T-helper 2 cell treated with Interferon-gamma antibody and Interleukin-4, amounts not matched to agents 5 μg/mL and 100 μg/mL, for 36 hours (primary cell): ENCODE data around the gene YBX1.

ENCODE experiments used
- DNase-seq: peaks from one replicate; pipeline ENCODE4 v3.0.0; 2021; ENCODE audit warnings: low spot score
- H3K27ac Mint-ChIP-seq: one replicate; pipeline ENCODE4 v1.8.0; 2021; ENCODE audit warnings: mild to moderate bottlenecking, mixed read lengths
- H3K27me3 Mint-ChIP-seq: one replicate; pipeline ENCODE4 v1.8.0; 2021; ENCODE audit warnings: low read depth, mixed read lengths
- H3K36me3 Mint-ChIP-seq: one replicate; pipeline ENCODE4 v1.8.0; 2021; ENCODE audit warnings: low read depth, mixed read lengths
- H3K4me1 Mint-ChIP-seq: one replicate; pipeline ENCODE4 v1.8.0; 2021; ENCODE audit warnings: low read depth, mixed read lengths
- H3K4me3 Mint-ChIP-seq: one replicate; pipeline ENCODE4 v1.8.0; 2022; ENCODE audit warnings: mild to moderate bottlenecking, moderate library complexity, mixed read lengths
- H3K9me3 Mint-ChIP-seq: one replicate; pipeline ENCODE4 v1.8.0; 2021; ENCODE audit warnings: mixed read lengths

The YBX1 gene

DNA sequence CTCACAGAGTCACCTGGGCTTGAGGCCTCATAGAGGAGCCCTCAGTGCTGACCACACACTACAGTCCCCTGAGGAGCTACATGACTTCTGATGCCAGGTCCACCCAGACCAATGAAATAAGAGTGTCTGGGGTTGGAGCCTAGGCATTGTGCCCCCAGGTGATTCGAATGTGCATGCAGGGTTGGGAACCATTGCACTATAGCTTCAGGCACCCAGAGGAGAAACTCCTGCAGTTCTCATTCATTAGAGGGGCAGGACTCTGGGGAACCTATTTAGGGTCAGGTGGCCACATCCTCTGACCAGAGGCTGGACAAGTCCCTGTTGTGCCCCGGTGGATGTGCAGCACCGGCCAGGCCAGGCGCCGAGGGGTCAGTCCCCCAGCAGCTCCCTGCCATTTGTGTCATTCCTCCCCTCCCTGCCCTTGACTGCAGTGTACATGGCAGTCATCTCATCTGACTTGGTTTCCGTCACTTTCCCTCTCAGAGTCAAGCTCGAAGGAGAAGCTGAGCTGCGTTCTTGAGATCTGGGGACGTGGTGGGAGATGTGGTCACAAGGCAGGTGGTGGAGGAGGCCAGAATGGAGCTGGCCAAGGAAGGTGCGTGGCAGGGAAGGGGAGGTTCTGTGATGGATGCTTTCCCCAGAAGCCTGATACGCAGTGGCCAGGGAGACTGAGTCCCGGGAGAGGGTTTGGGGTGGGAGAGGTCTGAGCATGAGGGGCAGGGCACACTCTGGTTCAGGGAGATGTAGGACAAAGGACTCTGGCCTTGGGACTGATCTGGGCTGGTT is 51.4 kb downstream of the YBX1 start:
- H3K4me3 Mint-ChIP-seq, result no peak overlapping the region
- no peak for DNase-seq
- no peak overlapping the region for H3K27ac Mint-ChIP-seq
- H3K27me3 Mint-ChIP-seq, result peaks cover 2% of the 10 kb centered on the region
- no peaks in the 10 kb centered on the region for H3K9me3 Mint-ChIP-seq
- peaks cover 4% of the 10 kb centered on the region for H3K4me1 Mint-ChIP-seq
- no peaks in the 10 kb centered on the region for H3K36me3 Mint-ChIP-seq

DNA sequence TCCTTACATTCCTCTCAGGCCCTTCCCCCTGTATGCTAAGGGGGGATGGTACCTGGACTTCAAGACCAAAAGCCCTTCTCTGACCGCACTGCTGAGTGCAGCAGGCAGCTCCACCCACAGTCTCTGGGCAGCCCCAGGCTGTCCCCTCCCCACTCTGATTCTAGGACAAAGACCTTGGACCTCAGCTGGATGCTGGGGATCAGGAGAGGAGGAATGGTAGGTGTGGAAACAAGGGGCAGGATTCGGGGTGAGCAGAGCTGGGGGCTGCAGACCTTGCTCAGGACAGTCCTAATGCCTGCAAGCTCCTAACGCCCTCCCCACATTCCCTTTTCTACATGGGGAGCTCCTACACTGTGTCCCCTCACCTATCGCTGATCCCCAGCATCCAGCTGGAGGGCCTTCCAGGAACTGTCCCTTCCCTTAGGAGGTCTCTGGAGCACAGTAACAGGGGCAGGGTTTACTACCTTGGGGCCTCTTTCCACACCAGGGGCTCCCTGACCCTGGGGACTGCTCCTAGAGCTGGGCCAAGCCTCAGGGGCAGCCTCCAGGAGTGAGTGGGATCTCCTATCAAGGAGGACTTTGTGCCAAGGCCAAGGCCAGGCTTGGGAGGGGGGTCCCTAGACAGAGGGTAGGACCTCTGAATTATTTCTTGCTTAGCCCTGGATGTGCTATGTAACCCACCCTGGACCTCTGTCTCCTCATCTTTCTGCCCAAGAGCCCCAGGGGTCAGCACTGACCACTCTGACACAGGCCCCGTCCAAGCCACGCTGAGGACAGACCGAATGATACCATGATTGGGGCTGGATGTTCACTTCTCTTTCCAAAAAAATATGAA is 52.2 kb downstream of the YBX1 start:
- Mint-ChIP-seq H3K9me3 (no peaks in the 10 kb centered on the region), H3K36me3 (no peaks in the 10 kb centered on the region), H3K4me1 (peaks cover 4% of the 10 kb centered on the region), H3K4me3 (no peak overlapping the region), H3K27me3 (peaks cover 2% of the 10 kb centered on the region), H3K27ac (no peak overlapping the region)
- DNase-seq, result no peak

DNA sequence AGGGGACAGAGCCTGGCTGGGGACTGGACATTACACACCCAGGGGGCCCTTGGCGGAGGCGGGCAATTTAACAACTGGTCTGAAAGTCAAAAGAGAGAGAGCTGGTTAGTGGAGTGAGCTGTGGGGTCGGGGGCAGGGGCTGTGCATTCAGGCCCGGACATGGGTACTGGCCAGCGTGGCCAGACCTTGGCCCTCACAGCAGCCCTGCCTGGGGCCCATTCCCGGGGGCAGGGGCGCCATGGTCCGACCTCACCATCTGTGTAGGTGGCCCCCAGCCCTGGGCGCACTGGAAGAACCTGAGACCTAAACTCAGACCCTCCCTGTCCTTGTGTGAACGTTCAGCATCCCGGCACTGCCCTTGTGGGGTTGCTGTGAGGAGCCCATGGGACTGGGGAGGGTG is 52.8 kb downstream of the YBX1 start:
- H3K36me3 Mint-ChIP-seq, result no peaks in the 10 kb centered on the region
- no peak overlapping the region for H3K27ac Mint-ChIP-seq
- H3K9me3 Mint-ChIP-seq, result no peaks in the 10 kb centered on the region
- H3K4me3 Mint-ChIP-seq, result no peak overlapping the region
- peaks cover 4% of the 10 kb centered on the region for H3K4me1 Mint-ChIP-seq
- peaks cover 2% of the 10 kb centered on the region for H3K27me3 Mint-ChIP-seq
- no peak for DNase-seq

DNA sequence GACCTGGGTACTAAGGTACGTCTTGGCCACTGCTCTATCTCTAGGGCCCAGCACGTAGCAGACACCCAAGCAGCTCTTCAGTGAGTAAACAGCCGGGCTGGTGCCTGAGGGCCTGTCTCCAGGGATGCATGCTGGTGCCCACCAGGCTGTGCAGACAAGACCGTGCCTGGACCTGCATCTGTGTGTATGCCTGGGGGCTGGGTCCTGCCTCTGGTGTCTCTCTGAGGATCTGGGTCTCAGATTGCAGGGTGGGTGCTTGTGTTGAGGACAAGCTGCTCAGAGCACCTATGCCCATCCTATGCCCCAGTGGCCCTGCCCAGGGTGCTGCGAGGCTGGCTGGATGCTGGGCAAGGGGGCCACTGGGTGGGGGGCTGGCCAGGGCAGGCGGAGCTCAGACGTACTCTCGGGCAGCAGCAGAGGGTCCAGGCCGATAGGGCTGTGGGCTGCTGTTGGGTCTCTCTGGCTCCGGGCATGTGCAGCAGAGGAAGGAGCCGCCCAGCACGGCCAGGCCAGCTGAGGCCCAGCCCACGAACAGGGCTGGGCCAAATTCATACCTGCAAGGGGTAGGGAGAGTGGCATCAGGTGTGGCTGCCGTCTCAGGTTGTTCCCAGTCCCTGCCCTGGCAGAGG is 53.4 kb downstream of the YBX1 start:
- H3K4me3 Mint-ChIP-seq, result no peak overlapping the region
- H3K36me3 Mint-ChIP-seq, result no peaks in the 10 kb centered on the region
- DNase-seq, result no peak
- peaks cover 4% of the 10 kb centered on the region for H3K4me1 Mint-ChIP-seq
- no peaks in the 10 kb centered on the region for H3K9me3 Mint-ChIP-seq
- H3K27ac Mint-ChIP-seq, result no peak overlapping the region
- peaks cover 2% of the 10 kb centered on the region for H3K27me3 Mint-ChIP-seq

DNA sequence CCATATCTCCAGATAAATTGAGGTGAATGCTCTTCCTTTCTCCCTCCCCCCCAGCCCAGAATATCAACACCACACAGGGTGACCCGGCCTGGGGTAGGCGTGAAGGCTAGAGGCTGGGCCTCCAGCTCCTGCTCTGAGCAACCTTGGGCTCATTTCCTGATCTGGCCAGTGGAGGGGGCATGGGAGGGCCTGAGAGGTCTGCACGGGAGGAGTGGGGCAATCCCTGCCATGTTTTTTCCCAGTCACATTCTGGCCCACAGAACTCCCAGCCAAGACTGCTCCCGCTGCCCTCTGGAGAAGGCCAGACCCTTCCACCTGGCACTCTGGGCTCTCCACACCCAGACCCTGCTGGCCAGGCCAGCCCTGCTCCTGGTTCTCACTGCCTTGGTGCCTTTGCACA is 53.9 kb downstream of the YBX1 start:
- H3K27me3 Mint-ChIP-seq, result no peaks in the 10 kb centered on the region
- H3K36me3 Mint-ChIP-seq, result no peaks in the 10 kb centered on the region
- DNase-seq, result no peak
- H3K4me3 Mint-ChIP-seq, result no peak overlapping the region
- no peaks in the 10 kb centered on the region for H3K9me3 Mint-ChIP-seq
- peaks cover 4% of the 10 kb centered on the region for H3K4me1 Mint-ChIP-seq
- no peak overlapping the region for H3K27ac Mint-ChIP-seq

DNA sequence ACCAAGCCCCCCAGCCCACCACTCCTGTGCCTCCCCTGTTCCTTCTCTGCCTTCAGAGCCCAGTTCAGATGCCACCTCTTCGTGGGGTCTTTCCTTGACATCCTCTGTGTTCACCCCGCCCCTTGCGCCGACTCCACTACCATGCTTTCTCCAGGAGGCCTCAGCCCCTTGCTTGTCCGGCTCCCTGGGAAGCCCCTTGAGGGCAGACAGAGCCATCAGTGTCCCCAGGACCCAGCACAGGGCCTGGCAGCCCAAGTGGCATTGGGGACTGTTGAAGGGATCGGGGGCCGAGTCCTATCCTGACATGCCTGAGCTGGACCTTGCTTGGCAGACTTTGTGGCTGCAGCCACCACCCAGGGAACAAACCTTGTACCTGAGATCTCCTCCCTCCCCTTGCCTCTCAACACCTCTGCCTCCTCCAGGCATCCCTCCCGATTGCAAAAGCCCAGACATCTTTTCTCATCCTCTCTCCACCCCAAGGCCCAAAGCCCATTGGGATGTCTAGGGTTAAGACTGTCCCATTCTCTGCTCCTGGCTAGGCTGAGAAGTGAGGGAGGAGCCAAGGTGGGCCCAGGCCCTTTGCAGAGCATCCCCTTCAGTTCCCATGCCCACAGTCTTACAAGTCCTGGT is 54.5 kb downstream of the YBX1 start:
- DNase-seq, result no peak
- H3K27ac Mint-ChIP-seq, result peak overlapping the region; percentile 2
- H3K36me3 Mint-ChIP-seq, result no peaks in the 10 kb centered on the region
- H3K4me3 Mint-ChIP-seq, result no peak overlapping the region
- H3K9me3 Mint-ChIP-seq, result no peaks in the 10 kb centered on the region
- H3K4me1 Mint-ChIP-seq, result peaks cover 4% of the 10 kb centered on the region
- H3K27me3 Mint-ChIP-seq, result no peaks in the 10 kb centered on the region

DNA sequence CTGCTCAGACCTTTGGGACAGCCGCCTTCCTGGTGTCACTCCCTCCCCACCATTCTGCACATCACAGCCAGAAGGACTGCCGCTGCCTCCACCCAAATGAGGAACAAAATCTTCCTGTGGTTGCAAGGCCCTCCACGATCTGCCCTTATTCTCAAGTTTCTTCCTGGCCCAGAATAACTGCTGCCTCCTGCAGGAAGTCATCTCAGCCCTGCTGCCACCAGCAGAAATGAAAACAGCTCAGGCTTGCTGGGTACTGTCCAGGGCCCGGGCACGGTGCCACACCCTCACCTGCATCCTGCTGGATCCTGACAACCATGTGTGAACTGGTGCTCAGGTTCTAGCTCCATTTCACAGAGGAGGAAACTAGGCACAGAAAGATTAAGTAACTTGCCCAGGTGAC is 55.0 kb downstream of the YBX1 start:
- Mint-ChIP-seq H3K27me3 (no peaks in the 10 kb centered on the region), H3K36me3 (no peaks in the 10 kb centered on the region), H3K4me1 (peaks cover 4% of the 10 kb centered on the region), H3K27ac (peak overlapping the region; percentile 29), H3K4me3 (no peak overlapping the region), H3K9me3 (no peaks in the 10 kb centered on the region)
- no peak for DNase-seq

DNA sequence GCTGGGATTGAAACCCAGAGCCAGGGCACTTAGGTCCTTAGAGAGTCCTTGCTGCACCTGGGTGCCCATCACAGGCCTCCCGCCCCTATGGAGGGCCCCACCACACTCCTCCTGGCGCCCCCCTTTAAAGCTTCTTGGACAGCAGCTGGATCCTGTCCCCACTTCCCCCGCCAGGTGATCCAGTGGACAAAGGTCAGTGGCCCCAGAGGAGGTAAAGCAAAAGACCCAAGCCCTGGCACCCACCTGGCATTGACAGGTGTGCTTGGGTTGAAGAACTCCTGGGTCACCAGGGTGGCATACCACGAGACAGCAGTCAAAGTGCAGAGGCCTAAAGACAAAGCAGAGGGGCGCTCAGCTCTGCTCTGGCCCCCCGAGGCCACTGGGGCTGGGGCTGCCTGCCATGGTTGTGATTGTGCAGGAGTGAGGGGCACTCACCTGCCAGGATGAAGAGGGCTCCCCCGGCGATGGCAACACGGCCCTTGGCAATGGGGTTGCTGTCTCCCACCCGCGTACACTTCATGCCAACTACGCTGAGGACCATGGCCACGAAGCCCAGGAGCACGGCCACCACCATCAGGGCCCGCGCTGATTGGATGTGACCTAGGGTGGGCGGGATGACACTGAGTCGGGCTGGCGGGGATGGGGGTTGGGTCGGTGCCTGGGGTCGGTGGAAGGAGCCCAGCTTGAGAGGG is 55.9 kb downstream of the YBX1 start:
- no peak for DNase-seq
- Mint-ChIP-seq H3K27me3 (no peaks in the 10 kb centered on the region), H3K9me3 (no peaks in the 10 kb centered on the region), H3K36me3 (no peaks in the 10 kb centered on the region), H3K4me1 (peaks cover 4% of the 10 kb centered on the region), H3K4me3 (no peak overlapping the region), H3K27ac (no peak overlapping the region)

DNA sequence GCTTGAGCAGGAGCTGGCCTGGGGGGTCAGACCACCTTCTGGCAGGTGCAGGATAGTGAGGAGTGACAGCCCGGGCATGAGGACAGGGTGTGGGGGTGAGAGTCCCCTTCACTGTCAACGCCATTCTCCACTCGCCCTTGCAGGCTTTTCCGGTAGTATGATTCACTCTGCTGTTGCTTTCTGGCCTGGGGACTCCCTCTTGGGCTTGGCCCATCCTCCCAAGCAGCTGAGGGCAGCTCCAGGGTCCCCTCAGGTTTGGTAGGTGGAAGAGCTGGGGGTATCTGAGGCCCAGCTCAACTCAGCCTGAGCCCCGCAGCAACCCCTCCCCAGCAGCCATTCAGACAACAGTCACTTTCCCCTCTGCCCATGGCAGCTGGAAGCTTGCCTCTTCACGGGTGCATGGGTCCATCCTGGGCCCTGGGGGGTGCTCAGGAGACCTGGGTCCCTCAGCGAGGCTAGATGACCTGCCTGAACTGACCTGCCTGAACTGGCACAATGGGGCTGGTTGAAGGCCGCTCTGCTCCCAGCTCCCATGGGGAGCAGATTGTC is 56.5 kb downstream of the YBX1 start:
- Mint-ChIP-seq H3K36me3 (no peaks in the 10 kb centered on the region), H3K27me3 (no peaks in the 10 kb centered on the region), H3K4me1 (peaks cover 4% of the 10 kb centered on the region), H3K27ac (no peak overlapping the region), H3K4me3 (no peak overlapping the region), H3K9me3 (no peaks in the 10 kb centered on the region)
- no peak for DNase-seq

DNA sequence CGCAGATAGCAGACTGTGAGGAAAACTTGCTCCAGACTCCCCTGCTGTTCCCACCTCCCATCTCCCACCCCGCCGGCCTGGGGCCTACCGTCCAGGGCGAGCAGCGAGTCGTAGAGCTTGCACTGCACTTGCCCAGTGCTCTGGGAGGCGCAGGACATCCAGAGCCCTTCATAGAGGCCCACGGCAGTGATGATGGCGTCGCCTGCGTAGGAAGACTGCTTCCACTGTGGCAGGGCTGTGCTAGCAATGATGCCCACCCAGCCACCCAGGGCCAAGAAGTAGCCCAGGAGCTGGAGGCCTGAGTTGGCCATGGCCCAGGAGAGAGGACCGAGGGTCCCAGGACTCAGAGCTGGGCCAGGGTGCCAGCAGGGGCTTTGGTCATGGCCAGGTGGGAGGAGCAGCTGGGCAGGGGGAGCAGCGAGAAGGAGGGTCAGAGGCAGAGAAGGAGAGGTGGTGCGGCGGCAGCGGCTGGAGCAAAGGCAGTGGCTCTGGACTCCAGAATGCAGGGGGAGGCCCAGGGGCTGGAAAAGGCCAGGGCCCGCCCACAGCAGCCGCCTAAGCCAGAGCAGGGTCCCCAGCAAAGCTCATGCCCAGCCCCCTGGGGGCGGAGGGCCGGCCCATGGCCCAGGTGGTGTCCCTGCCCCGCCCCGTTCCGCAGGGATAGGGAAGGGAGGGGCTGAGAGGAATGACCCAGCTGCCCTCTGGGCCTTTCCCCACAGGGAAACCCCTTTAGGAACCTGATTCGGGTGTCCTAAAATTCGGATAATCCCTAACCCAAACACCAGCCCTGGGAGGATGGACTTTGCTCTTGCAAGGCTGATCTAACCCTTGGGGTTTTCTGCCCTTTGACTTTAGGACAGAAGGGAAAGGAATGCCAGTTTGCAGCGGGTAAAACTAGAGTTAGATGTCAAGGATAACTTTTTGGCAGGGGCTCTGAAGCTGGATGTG is 57.8 kb downstream of the YBX1 start, which contains the start of gene CLDN19:
Gene CLDN19 (minus strand): TSS at position 484 of the 948 bp plus-strand sequence. CDS start 173 bp downstream, at position 311.
- Mint-ChIP-seq H3K4me3 (no peak within 1 kb of the TSS), H3K27ac (no peak within 1 kb of the TSS), H3K9me3 (no peaks in the 10 kb centered on the region), H3K27me3 (no peaks in the 10 kb centered on the region), H3K4me1 (peaks cover 4% of the 10 kb centered on the region), H3K36me3 (no peaks in the 10 kb centered on the region)
- no peak for DNase-seq

DNA sequence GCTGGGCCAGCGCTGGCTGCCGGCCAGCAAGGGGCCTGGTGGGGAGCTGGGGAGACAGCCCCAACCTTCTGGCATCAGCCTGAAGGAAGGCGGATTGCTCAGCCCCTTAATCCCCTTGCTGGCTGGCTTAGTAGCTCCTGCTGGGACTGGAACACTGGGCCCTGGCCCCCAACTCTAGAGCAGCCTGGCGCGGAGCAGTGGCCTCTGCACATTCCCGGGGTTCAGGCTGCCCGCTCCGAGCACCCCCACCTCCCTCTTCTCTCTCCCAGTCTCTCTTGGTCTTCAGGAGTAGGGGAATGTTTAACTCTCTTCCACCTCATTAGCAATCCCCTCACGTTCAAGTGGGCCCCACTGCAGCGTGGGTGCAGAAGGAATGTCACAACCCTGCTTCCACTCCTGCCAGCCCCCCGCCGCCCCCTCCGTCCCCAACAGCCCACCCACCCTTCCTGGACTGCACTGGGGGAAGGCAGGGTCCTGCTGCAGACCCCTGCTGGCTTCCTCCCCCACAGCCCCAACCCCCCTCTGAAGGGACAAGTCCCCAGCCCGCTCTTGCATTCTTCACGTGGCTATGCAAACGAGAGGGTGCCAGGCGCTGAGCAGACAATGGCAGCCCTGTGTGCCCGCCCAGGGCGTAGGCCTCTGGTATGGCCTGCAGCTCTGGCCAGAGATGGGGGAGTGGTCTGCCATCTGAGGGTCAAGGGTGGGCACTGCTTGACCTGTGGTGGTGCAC is 58.8 kb downstream of the YBX1 start:
- no peak for DNase-seq
- H3K4me3 Mint-ChIP-seq, result no peak overlapping the region
- H3K27ac Mint-ChIP-seq, result no peak overlapping the region
- no peaks in the 10 kb centered on the region for H3K27me3 Mint-ChIP-seq
- no peaks in the 10 kb centered on the region for H3K9me3 Mint-ChIP-seq
- H3K4me1 Mint-ChIP-seq, result peaks cover 4% of the 10 kb centered on the region
- H3K36me3 Mint-ChIP-seq, result no peaks in the 10 kb centered on the region

DNA sequence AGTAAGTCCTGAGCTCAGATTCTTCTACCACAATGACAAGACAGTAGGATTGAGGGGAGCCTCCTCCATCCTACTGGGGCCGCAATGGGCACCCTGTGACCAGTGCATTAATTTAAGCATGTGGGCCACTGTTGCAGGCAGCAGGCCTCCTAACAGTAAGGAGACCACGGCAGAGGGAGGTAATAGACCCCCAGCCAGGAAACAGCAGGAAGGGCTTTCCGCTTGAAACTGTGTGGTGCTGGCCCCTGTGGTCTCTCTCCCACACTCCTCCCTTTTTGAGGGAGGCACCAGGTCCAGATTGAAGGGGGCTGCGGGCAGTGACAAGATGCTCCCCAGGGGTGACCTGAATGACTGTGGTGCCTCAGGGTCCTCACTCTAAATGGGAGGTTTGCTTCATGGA is 59.5 kb downstream of the YBX1 start:
- H3K9me3 Mint-ChIP-seq, result no peaks in the 10 kb centered on the region
- no peaks in the 10 kb centered on the region for H3K27me3 Mint-ChIP-seq
- H3K36me3 Mint-ChIP-seq, result no peaks in the 10 kb centered on the region
- H3K27ac Mint-ChIP-seq, result no peak overlapping the region
- DNase-seq, result no peak
- no peak overlapping the region for H3K4me3 Mint-ChIP-seq
- peaks cover 4% of the 10 kb centered on the region for H3K4me1 Mint-ChIP-seq
